GM18499 (cell line): ENCODE results near the gene DGLUCY.
"Not testable (repeated sequence)": the region's sequence is repeated elsewhere in the genome, so short reads cannot be mapped to it uniquely, and the experiment has no call there.

Experiments
- ATAC-seq: cut with Tn5 transposase; IDR thresholded peaks from one replicate; pipeline ENCODE4 v1.9.1; 2021; ENCODE audit warnings: moderate number of reproducible peaks; ENCODE audit not compliant: insufficient read depth, unreplicated experiment

DGLUCY gene

DNA sequence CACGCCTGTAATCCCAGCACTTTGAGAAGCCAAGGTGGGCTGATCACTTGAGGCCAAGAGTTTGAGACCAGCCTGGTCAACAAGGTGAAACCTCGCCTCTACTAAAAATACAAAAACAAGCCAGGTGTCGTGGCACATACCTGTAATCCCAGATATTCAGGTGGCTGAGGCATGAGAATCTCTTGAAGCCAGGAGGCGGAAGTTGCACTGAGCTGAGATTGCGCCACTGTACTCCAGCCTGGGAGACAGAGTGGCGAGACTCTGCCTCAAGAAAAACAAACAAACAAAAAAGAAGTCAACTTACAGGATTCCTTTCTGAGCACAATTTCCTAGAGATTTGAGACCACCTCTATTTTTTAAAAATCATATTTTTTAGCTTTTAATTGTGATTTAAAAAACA, 45.3 kb downstream of the DGLUCY start:
- ATAC-seq = no peak

DNA sequence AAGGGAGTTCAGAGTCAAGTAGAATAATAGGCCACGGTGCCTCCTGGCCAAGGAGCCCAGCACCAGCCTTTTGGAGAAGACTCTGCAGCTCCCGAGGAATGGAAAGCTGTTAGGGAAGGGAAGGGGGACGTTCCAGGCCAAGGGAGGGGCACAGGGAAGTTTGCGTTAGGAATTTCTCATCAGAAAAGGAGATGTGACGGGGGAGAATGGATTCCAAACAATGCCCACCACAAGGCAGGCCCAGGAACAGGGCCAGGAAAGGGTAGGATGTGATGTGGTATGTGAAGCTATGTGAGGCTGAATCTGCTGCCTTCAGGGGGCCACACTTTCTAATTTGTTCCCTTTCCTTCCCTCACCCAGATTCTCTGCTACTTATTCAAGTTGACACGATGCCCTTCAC, 46.0 kb downstream of the DGLUCY start:
- ATAC-seq = no peak

GRCh38 chr14:91163316-91163715, 49.4 kb downstream of the DGLUCY start:
- no peak for ATAC-seq

GRCh38 chr14:91164676-91165075, 50.8 kb downstream of the DGLUCY start:
- ATAC-seq = no peak

GRCh38 chr14:91167380-91167770, 53.5 kb downstream of the DGLUCY start:
- ATAC-seq = no peak

GRCh38 chr14:91169951-91170350, 56.1 kb downstream of the DGLUCY start:
- ATAC-seq = no peak

- ATAC-seq = no peak
Observed at GRCh38 chr14:91170504-91171121, 56.7 kb downstream of the DGLUCY start.

- no peak for ATAC-seq
Observed at GRCh38 chr14:91171291-91171690, 57.4 kb downstream of the DGLUCY start.

GRCh38 chr14:91173221-91173670, 59.4 kb downstream of the DGLUCY start:
- ATAC-seq = no peak

GRCh38 chr14:91173904-91174303, 60.0 kb downstream of the DGLUCY start:
- ATAC-seq = no peak

DNA sequence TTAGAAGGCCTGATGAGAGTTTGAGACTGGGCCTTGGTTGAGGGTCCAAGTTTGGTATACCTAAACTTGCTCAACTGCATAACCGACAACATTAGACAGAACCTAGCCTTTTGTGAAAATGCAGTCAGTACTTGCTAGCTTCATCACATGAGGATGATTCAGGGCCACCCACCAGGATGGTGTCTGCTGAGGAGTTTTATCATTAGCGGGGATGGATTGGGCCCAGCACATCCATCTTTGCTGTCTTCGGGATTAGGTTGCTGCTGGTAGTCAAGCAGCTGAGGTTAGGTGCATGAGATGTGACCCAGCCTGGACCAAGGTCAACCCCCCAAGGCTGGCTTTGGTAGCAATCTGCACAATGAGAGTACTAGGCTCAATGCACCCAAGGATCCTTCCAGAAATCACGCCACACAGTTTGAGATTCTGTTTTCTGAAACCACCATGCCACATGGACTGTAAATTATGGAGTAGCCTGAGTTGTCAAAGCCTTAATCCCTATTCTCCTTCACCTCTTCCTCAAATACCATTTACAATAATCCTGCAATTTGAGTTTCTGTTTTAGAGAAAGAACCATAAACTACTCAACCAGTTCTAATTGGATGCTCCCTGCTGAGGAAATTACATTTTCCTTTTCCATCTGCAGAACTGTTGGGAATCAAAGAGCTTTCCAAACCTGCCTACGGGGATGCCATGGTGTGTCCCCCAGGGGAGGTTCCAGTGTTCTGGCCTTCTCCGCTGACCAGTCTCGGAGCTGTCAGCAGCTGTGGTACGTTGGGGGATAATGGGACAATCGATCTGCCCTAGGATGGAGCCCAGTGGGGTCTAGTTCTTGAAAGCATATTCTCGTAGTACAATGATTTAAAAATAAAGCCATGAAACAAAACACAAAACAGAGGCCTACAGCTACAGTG, 61.7 kb downstream of the DGLUCY start:
- ATAC-seq = no peak

DNA sequence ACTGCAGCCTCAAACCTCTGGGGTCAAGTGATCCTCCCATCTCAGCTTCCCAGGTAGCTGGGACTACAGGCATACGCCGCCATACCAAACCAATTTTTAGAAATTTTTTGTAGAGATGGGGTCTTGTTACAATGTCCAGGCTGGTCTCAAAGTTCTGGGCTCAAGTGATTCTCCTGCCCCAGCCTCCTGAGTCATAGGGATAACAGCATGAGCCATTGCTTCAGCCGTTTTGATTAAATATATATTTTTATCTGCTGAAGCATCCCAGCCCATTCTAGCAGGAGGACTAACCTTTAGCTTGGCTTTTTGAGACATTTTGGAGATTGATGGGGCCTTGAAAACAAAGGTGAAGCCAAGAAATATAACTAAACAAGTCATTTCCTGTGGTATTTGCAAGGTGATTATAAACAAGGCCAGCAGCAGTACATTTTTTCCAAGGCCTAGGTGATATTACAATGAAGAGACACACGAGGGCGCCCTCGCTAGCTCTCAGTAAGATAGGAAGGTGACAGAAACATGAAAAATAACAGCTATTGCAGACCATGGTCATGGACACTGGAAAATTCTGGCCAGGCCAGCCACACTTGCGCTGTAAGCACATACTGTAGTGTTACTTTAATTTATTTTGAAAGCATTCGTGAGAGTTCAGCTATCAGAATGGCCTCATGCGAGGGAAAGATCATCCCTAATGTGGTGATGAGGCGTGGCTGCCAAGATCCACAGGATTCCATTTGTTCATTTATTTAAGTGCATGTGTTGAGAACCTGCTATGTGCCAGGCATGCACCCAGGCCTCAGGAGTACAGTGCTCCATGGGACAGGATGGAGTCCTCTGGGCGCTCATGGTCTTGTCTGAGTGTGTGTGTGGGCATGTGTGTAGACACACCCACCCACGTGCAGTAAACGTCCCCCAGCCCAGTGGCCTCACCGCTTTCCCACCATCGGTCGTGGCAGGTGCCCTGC, 63.5 kb downstream of the DGLUCY start:
- ATAC-seq = no peak

- ATAC-seq = no peak
Observed at GRCh38 chr14:91180611-91181010, 66.7 kb downstream of the DGLUCY start.

DNA sequence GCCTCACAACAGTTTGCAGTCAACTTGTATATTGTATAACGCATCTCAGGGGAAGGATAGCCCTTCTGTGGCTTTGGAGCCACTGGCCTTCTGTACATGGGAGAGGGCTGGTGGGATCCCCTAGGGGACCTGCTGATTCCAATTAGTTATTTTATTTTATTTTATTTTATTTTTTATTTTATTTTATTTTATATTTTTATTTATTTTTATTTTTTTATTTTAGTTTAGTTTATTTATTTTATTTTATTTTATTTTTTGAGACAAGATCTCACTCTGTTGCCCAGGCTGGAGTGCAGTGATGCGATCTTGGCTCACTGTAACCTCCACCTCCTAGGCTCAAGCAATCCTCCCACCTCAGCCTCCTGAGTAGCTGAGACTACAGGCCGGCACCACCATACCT, 68.9 kb downstream of the DGLUCY start:
- not testable (repeated sequence) for ATAC-seq

DNA sequence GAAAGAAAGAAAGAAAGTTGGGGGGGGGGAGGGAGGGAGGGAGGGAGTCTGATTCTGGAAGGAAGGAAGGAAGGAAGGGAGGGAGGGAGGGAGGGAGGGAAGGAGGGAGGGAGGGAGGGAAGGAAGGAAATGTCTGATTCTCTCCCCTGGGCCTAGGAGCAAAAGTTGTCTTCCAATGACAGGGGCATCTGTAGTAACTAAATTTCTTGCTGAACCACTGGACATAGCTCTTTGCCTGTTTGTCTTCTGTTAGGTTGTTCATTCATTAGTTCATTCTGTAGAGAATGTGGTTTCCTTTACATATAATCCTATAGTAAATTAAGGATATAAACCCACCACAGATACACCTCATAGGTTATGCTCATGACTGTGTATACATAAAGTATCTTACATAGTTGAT, 70.7 kb downstream of the DGLUCY start:
- ATAC-seq = no peak

DNA sequence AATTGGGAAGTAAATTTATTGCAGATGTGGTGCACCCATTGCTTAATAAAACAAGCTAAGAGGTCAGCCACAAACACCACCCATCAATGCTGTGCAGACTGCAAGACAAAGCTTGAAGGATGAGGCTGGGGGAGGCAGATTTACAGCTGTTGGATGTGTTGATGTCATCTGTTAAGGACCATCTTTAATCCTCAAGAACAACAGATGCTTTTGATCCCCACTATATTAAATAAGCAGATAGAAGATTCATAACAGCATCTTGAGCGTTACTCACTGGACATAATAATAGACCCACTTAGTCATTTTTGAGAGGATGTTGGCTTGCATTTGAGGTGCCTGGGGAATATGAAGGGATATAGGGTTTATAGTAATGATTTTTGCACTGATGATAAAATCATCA, 71.8 kb downstream of the DGLUCY start:
- no peak for ATAC-seq

DNA sequence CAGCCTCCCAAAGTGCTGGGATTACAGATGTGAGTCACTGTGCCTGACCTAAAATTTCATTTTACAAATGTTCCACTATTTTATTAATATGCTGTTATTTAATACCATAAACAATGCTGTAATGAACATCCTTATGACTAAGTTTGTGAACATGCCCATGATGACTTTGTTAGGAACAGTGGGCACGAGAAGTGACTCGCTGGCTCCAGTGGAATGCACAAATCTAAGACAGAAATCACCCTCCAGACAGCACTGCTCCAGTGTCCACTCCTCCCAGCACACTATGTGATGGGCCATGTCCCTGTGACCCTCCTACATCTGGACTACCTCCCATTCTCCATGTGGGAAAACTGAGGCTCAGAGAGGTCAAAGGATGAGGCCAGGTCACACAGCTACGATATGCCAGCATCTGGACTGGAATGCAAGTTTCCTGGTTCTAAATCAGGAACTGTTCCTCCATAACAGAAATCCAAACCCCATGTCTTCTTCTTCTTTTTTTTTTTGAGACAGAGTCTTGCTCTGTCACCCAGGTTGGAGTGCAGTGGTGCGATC, 72.7 kb downstream of the DGLUCY start:
- no peak for ATAC-seq

- no peak for ATAC-seq
Observed at GRCh38 chr14:91187271-91187670, 73.4 kb downstream of the DGLUCY start.

- ATAC-seq = no peak
Observed at GRCh38 chr14:91190853-91191252, 77.0 kb downstream of the DGLUCY start.

- ATAC-seq = no peak
Observed at GRCh38 chr14:91193069-91193468, 79.2 kb downstream of the DGLUCY start.
